H4 (cell line): Measurements from ENCODE around the gene RHOF. TPM values are rescaled to one million over a fixed set of nuclear protein-coding genes. Genes with fewer than 3 reads are reported as not detected.

Experiments
- DNase-seq: peaks from one replicate; pipeline ENCODE4 v3.0.0-alpha.2; 2015; ENCODE audit warnings: low spot score
- total RNA-seq: library from RNA; depleted of rRNA; stranded (reverse); fragments of >200 nt; shearing (Covaris generic); gene quantifications from 2 replicates; pipeline ENCODE4 v1.2.3, GENCODE V29; 2014; rRNA removed

RHOF gene, protein sequence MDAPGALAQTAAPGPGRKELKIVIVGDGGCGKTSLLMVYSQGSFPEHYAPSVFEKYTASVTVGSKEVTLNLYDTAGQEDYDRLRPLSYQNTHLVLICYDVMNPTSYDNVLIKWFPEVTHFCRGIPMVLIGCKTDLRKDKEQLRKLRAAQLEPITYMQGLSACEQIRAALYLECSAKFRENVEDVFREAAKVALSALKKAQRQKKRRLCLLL
- 0.99 and 3.3 TPM in 2 replicates for total RNA-seq

DNA sequence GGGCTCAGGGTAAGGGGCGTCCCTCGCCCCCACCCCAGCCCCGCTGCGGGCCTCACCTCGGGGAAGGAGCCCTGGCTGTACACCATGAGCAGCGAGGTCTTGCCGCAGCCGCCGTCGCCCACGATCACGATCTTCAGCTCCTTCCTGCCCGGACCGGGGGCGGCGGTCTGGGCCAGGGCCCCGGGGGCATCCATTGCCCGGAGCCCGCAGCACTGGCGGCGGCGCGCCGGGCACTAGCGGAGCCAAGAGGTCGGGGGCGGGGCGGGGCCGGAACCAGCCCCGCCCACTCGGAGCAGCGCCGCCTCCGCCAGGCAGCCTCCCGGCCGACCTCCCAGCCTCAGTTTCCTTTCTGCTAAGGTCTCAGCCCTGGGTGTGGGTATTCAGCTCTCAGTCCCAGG lies at the start of gene RHOF:
Gene RHOF (minus strand): TSS at position 249 of the 398 bp plus-strand sequence. CDS start 55 bp downstream, at position 194.
- DNase-seq, result no peak

DNA sequence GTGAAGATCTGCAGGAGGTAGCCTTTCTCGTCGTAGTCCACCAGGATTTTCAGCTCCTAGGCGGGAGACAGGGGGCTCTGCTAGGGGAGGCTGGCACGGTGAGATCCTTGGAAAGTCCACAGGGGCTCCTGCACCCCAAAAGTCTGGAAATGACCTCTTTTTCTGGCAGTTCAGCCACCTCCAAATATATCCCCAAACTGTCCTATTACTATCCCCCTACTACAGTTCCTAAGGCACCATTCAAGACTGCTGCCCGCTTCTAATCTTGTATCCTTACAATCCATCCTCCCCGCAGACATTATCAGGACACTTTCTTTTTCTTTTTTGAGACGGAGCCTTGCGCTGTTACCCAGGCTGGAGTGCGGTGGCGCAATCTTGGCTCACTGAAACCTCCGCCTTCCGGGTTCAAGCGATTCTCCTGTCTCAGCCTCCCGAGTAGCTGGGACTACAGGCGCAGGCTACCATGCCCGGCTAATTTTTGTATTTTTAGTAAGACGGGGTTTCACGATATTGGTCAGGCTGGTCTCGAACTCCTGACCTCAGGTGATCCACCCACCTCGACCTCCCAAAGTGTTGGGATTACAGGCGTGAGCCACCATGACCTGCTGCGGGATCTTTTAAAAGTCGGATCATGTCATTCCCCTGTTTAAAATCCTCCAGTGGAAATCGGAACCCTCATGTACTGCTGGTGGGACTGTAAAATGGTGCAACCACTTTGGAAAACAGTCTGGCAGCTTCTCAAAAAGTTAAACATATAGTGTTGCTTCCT lies 46.7 kb upstream of the RHOF start:
- no peak for DNase-seq

DNA sequence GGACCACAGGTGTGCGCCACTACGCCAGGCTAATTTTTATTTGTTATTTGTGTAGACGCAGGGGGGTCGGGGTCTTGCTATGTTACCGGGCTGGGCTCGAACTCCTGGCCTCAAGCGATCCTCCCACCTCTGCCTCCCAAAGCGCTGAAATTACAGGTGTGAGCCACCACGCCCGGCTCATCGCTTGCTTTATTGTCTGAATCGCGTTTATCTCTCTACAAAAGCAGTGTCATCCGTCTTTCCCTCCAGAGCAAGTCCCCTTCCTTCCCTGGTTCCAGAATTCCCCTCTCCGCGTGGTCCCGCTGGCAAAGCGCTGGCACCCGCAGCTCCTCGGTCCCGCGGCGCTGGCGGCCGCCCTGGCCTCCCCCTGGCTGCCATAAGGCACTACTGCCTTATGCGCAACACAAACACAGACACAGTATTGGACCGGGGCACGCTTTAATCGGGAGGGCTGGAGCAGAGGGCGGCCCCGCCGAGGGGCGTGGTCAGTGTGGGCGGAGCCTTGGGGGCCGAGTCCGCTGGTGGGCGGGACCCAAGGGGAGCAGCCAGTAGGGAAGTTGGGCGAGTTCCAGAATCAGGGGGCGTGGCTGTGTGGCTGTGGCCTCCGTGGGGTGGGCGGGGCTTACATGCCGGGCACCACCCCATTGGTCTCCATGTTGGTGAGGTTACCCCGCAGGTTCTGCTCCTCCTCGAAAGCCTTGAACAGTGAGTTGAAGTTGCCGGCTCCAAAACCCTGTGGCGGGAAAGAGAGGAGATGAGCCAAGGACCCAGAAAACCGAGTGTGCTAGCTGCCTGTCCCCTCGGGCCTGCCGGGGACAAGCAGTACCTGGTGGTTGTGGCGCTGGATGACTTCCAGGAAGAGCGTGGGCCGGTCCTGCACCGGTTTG lies 45.9 kb upstream of the RHOF start:
- peak; percentile 94 for DNase-seq

DNA sequence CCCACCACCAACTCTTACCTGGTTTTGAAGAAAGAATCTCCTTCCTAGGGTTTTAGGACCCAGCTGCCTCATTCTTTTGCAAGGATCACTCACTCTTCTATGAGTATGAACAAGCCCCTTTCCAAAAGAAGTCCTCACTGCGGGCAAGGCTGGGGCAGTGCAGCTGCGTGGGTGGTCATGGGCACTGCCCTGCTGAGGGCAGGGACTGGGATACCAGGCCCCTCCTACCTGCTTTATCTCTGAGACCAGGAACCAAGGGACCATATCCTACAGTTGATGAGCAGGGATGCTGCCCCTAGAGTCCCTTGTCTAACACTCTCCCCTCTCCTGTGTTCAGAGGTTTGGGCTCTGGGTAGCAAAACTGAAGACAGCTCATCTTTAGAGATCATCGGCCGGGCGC lies 44.6 kb upstream of the RHOF start:
- no peak for DNase-seq

DNA sequence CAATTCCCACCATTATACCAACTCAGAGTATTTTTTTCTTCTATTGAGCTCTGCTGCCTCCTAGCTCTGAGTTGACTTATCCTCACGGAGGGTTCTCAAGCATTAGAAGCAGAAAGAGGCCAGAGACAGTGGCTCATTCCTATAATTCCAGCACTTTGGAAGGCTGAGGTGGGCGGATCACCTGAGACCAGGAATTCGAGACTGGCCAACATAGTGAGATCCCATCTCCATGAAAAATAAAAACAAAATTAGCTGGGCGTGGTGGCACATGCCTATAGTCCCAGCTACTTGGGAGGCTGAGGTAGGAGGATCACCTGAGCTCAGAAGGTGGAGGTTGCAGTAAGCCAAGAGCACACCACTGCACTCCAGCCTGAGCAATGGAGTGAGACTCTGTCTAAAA lies 44.2 kb upstream of the RHOF start:
- DNase-seq, result no peak

DNA sequence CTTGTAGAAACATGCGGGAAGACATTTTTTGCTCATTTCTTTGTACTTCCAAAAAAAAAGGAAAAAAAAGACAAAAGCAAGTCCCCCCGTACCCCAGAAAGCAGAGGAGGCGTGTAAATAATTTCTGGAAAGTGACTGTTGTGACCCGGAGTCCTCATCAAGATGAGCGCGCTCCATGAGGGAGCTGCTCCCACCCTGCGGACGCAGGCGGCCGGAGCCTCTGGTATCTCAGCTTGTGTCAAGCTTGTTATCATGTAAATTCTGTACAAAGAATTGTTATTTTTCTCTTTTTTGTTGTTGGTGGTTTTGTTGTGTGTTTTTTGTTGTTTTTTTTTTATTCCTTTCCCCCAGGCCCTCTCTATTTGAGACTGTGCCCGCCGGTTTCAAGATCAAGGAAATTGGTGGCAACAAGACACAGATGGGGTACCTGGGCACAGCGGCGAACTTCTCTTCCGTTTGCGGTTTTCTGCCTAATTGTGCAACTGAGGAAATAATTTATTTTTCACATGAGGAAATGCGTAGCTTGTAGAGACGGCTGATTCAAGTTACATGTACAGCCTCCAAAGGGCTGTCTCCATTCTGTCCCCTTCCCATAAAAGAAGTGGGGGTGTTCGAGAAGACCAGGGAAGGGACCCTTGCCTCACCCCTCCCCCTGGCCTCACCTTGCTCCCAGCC lies 38.2 kb upstream of the RHOF start:
- DNase-seq, result no peak

DNA sequence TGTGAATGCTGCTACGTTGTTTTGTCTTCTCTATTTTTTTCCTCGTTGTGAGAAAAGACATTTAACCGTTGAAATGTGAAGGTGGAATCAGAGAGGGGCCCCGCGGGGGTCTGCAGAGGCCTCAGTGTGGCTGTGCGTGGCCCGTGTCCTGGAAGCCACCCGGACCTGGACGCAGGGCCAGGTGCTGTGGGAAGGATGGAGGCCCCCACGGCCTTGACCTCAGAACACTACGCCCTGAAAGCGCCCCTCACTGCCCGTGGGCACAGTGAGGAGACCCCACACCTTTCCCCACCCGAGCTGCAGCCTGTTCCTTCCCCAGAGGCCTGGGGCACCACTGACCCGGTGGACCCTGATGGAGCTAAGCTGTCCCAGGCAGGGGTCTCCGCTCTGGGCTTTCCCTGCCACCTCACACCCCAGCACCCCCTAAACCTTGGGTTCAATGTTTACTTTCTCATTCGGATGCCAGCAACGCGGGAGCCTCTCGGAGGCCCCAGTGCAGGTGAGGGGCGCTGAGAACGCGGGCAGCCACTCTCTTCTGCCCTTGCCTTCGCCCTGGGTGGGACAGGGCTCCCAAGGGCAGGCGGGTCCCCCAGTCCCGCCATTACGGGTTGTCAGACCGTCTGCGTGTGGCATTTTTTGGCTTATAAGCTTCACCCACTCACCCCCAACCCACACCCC lies 37.2 kb upstream of the RHOF start:
- no peak for DNase-seq

DNA sequence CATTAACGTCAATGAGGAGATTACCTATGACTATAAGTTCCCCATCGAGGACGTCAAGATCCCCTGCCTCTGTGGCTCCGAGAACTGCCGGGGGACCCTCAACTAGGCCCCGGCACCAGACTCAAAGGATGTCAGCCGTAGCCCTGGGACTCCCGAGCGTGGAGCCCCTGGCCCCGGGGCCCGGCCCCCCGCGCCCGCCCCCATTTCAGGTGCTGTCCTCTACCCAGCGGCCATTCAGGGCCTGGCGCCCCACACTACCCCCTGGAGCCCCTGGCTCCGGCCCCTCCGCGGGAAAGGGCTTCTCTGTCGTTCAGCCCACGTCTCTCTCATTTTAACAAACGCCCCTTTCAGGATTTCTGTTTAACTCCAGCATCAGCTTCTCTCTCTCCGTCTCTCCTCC lies 36.6 kb upstream of the RHOF start:
- no peak for DNase-seq

DNA sequence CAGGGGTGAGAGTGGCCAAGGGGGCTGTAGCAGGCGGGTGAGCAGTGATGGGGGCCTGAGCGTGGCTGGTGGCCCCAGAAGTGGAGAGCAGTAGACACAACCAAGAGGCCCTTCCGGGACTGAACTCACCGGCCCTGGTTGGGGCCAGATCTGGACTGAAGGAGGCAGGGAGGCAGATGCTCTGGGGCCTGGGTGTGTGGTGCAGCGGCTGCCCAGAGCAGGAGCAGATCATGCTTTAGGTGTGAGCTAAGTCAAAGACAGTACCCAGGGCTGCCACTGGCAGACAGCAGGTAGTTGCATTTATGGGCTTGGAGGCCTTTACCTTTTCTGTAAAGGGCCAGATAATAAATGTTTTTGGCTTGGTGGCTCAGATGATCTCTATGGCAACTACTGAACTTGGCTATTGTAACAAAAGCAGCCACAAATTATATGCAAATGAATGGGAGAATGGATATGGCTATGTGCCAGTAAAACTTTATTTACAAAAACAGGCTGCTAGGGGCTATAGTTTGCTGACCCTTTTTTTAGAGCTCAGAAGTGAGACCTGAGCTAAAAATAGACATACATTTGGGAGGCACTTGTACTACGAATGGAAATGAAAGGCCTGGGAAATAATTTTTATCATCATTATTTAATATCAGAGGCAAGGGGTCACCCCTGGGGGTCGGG lies 35.9 kb upstream of the RHOF start:
- DNase-seq, result no peak

DNA sequence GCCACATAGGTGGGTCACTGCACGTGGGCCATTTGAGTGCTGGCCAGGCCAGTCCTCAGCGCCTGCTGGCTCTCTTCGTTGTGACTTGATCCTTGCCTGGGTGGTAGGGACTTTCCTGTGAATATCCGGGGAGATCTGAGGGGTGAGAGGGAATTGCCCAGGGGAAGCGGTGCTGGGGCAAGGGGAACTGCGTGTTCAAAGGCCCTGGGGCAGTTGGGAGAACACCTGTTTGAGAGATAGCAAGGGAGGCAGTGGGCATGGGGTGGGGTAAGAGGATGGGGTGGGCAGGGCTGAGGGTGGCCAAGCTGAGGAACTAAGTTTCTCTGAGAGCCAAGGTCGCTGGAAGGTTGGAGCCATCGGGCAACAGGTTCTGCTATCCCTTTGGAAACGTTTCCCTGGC lies 35.3 kb upstream of the RHOF start:
- no peak for DNase-seq

DNA sequence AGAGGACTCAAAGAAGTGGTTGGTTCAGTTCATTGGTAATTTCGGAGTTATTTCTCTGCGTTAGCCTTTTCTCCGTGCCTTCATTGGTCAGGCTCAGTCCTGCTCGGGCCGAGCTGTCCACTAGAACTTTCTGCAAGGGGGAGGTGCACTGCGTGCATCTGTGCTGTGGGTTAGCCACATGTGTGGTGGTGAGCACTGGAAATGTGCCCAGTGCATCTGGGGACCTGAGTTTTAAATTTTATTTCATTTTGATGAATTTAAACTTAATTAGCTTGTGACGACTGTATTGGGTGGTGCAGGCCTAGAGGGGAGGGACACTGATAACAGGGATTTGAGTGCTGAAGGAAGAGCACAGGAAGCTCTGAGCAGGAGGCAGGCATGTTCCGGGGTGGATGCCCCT lies 34.8 kb upstream of the RHOF start:
- no peak for DNase-seq

DNA sequence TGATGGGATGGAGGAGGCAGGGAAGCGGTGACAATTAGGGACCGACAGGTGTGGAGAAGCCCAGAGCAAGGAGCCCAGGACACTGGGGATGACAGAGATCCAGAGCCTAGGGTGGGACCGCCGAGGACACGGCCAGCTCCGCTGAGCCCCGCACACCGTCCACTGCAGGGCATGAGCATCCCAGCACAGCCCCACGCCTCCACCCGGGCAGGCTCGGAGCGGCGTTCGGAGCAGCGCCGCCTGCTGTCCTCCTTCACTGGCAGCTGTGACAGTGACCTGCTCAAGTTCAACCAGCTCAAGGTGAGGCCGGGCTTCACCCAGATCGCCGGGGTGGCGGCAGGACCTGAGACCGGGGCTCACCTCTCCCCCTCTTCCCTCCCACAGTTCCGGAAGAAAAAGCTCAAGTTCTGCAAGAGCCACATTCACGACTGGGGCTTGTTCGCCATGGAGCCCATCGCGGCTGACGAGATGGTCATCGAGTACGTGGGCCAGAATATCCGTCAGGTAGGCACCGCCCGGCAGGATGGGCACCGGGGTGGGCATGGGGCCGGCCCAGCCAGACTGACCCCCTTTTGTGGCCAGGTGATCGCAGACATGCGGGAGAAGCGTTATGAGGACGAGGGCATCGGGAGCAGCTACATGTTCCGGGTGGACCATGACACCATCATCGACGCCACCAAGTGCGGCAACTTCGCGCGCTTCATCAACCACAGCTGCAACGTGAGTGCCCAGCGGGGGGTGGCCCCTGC lies 34.0 kb upstream of the RHOF start:
- DNase-seq, result no peak

DNA sequence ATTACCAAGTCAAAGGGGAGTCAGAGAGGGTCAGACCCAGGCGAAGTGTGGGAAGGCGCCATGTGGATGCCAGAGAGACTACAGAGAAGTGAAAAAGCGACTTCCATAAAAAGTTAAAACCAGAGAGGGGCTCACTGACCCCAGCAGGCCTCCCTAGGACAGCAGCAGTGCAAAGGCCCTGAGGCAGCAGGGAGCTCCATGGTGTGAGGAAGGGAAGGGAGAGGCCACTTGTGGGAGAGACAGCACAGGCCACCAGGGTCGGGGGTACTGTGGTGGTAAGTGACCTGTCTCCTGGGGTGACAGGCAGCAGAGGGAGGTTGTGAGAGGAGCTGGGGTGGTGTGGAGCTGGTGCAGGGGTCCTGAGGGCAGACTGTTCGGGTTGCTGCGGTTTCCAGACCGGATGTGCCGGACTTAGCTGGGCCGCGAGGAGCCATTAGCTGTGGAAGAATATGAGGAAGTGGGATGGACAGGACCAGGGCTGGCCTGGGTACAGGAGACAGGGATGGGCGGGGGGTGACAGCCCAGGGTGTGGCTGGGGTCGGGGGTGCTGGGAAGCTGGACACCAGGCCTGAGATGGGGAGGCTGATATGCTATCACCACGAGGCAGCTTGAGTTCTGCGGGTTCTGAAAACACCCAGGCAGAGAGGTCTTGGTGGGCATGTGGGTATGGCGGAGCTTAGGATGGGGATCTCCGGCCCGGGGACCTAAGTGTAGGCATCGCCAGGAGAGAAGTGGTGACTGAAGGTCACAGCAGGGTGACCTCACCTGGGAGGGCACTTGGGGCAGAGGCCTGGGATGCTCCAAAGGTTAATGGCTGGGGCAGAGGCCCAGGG lies 33.0 kb upstream of the RHOF start:
- no peak for DNase-seq

DNA sequence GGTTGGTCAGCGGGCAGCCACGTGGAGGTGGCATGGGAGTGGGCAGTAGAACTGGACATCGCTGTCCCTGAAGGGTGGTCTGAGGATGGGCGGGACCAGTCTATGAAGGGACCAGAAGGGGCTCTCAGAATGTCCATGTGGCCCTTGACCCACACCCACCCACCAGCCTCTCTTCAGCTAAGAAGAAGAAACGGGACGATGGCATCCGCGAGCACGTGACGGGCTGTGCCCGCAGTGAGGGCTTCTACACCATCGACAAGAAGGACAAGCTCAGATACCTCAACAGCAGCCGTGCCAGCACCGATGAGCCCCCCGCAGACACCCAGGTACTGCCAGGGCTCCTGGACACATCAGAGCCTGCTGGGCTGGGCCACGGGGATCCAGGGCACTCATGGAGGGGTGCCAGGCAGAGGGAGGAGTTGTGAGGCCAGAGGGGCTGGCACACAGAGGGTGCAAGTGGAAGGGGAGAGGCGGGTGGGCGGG lies 31.6 kb upstream of the RHOF start:
- no peak for DNase-seq

DNA sequence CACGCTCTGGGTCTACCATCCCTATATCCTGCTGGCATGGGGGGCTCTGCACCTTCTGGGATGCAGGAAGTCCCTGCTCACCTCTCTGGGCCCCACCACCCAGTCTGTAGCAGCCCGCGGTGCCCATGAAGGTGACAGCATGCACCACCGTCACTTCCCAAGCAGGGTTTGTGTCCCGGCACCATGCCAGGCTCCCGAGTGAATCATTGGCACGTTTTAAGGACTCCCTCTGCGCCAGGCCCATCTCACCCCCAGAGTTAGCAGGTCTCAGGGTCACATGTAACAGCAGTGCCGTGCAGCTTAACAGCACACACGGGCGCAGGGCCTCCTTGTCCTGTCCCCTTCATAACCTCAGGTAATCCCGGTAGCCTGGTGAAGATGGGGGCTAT lies 30.2 kb upstream of the RHOF start:
- no peak for DNase-seq

DNA sequence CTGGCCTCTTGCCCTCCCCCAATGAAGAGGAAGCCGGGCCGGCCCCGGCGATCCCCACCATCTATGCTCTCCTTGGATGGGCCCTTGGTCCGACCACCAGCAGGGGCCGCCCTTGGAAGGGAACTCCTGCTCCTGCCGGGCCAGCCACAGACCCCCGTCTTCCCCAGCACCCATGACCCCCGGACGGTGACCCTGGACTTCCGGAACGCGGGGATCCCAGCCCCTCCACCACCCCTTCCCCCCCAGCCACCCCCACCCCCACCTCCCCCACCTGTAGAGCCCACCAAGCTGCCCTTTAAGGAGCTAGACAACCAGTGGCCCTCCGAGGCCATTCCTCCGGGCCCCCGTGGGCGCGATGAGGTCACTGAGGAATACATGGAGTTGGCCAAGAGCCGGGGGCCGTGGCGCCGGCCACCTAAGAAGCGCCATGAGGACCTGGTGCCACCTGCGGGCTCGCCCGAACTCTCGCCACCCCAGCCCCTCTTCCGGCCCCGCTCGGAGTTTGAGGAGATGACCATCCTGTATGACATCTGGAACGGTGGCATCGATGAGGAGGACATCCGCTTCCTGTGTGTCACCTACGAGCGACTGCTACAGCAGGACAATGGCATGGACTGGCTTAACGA lies 29.7 kb upstream of the RHOF start:
- no peak for DNase-seq

DNA sequence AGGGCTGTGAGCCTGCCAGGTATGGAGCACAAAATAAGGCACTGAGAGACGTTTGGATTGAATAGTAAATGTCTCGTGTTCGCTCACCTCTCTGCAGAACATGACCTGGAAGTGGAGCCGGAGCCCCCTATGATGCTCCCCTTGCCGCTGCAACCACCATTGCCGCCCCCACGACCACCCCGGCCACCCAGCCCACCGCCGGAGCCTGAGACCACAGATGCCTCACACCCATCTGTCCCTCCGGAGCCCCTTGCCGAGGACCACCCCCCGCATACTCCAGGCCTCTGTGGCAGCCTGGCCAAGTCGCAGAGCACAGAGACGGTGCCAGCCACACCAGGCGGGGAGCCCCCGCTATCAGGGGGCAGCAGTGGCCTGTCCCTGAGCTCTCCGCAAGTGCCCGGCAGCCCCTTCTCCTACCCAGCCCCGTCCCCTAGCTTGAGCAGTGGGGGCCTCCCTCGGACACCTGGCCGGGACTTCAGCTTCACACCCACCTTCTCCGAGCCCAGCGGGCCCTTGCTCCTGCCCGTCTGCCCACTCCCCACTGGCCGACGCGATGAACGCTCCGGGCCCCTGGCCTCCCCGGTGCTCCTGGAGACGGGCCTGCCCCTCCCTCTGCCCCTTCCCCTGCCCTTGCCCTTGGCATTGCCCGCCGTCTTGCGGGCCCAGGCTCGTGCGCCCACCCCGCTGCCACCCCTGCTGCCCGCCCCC lies 29.1 kb upstream of the RHOF start:
- no peak for DNase-seq

DNA sequence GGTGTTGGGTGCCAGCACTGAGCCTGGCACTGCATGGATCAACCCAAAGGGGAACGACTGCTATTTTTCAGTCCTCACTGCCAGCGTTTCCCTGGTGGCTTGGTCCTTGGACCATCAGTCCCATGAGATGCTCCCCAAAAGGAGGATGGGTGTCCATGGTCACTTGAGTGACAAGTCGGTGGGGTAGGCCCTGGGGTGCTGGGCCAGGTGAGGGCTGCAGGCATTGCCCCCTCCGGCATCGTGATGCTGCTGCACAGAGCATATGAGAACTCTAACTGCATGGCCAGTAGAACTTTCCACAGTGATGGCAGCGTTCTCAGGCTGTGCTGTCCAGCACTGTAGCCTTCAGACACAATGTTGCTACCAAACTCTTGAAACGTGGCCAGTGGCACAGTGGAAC lies 26.6 kb upstream of the RHOF start:
- DNase-seq, result no peak
